ENCODE results near the gene TOLLIP.

Gene TOLLIP

GRCh38 chr11:1317993-1318392, 8.6 kb upstream of the TOLLIP start:
- in situ Hi-C loops (cut with MboI; ENCODE audit: low sequenced_read_pairs) = no loop called here

- in situ Hi-C loops (cut with MboI; ENCODE audit: low sequenced_read_pairs) = no loop called here
Measured at GRCh38 chr11:1317432-1317831, 8.0 kb upstream of the TOLLIP start.

GRCh38 chr11:1310772-1311468, 1.5 kb upstream of the TOLLIP start:
- in situ Hi-C loops (cut with MboI; ENCODE audit: low sequenced_read_pairs) = no loop called here

- in situ Hi-C loops (cut with MboI; ENCODE audit: low sequenced_read_pairs) = no loop called here
Measured at GRCh38 chr11:1310318-1310687, 871 bp upstream of the TOLLIP start.

- in situ Hi-C loops (cut with MboI; ENCODE audit: low sequenced_read_pairs) = no loop called here
Measured at GRCh38 chr11:1308743-1309497, 512 bp downstream of the TOLLIP start.

GRCh38 chr11:1307998-1308742, 1.3 kb downstream of the TOLLIP start:
- in situ Hi-C loops (cut with MboI; ENCODE audit: low sequenced_read_pairs) = no loop called here

- in situ Hi-C loops (cut with MboI; ENCODE audit: low sequenced_read_pairs) = no loop called here
Measured at GRCh38 chr11:1307163-1307870, 2.1 kb downstream of the TOLLIP start.

GRCh38 chr11:1306186-1307162, 3.0 kb downstream of the TOLLIP start:
- in situ Hi-C loops (cut with MboI; ENCODE audit: low sequenced_read_pairs) = no loop called here

- in situ Hi-C loops (cut with MboI; ENCODE audit: low sequenced_read_pairs) = no loop called here
Measured at GRCh38 chr11:1305501-1306056, 3.9 kb downstream of the TOLLIP start.

- in situ Hi-C loops (cut with MboI; ENCODE audit: low sequenced_read_pairs) = no loop called here
Measured at GRCh38 chr11:1305063-1305495, 4.4 kb downstream of the TOLLIP start.

GRCh38 chr11:1304380-1304779, 5.1 kb downstream of the TOLLIP start:
- in situ Hi-C loops (cut with MboI; ENCODE audit: low sequenced_read_pairs) = no loop called here

- in situ Hi-C loops (cut with MboI; ENCODE audit: low sequenced_read_pairs) = no loop called here
Measured at GRCh38 chr11:1303973-1304372, 5.5 kb downstream of the TOLLIP start.

- in situ Hi-C loops (cut with MboI; ENCODE audit: low sequenced_read_pairs) = no loop called here
Measured at GRCh38 chr11:1303126-1303821, 6.2 kb downstream of the TOLLIP start.

- in situ Hi-C loops (cut with MboI; ENCODE audit: low sequenced_read_pairs) = no loop called here
Measured at GRCh38 chr11:1302461-1303125, 6.8 kb downstream of the TOLLIP start.

- in situ Hi-C loops (cut with MboI; ENCODE audit: low sequenced_read_pairs) = no loop called here
Measured at GRCh38 chr11:1302041-1302460, 7.4 kb downstream of the TOLLIP start.

GRCh38 chr11:1301220-1302000, 8.0 kb downstream of the TOLLIP start:
- in situ Hi-C loops (cut with MboI; ENCODE audit: low sequenced_read_pairs) = no loop called here

- in situ Hi-C loops (cut with MboI; ENCODE audit: low sequenced_read_pairs) = no loop called here
Measured at GRCh38 chr11:1300569-1301187, 8.8 kb downstream of the TOLLIP start.
